ENCODE measurements around the gene ABCB6.

GRCh38 chr2:219228911-219229304 is 10.2 kb upstream of the ABCB6 start:
- TF ChIP-seq CTCF (IDR thresholded peaks at IDR 0.05) = no peak
- no peak for TF ChIP-seq POLR2A (IDR thresholded peaks at IDR 0.05)

Measured in Peyer's patch (tissue), 4 donors.